K562 (cell line): Measurements from ENCODE around the gene PCNX3. TPM values are rescaled to one million over a fixed set of nuclear protein-coding genes. Genes with fewer than 3 reads are reported as not detected.
A peak's percentile ranks its signal among the peaks of the same experiment; 100 is the strongest.

ENCODE experiments used
- CCNT2 ChIP-seq: IDR thresholded peaks from 2 replicates; pipeline ENCODE4 v1.6.1; 2011; ENCODE audit warnings: borderline replicate concordance, low read depth, mild to moderate bottlenecking, moderate library complexity, mixed read lengths, low read length; ENCODE audit not compliant: insufficient read length; ENCODE audit errors: extremely low read depth
- EGR1 ChIP-seq: fragments of 450-650 bp; conservative IDR thresholded peaks from 2 replicates; pipeline ENCODE4 v1.6.1; 2017; ENCODE audit warnings: mild to moderate bottlenecking
- HMBOX1 ChIP-seq: sonication (generic); IDR thresholded peaks from 2 replicates; pipeline ENCODE4 v1.6.1; 2016
- HOXB6 ChIP-seq: fragments of 250-450 bp; sonication (Bioruptor Pico); IDR thresholded peaks from 2 replicates; pipeline ENCODE4 v1.5.1; 2022; ENCODE audit warnings: mild to moderate bottlenecking, borderline replicate concordance
- MAX ChIP-seq: sonication (generic); formaldehyde crosslinking; IDR thresholded peaks from 2 replicates; pipeline ENCODE4 v1.9.0; 2022; ENCODE audit warnings: mild to moderate bottlenecking, missing genetic modification reagents
- NR0B1 ChIP-seq: fragments of 450-650 bp; IDR thresholded peaks from one replicate; pipeline ENCODE4 v1.6.1; 2018; ENCODE audit warnings: mild to moderate bottlenecking, moderate library complexity; ENCODE audit not compliant: partially characterized antibody
- NR2C2 ChIP-seq, 2 experiments: fragments of 200-800 bp in 1 of 2; sonication (Bioruptor generic) in 1 of 2; sonication (generic) in 1 of 2; formaldehyde crosslinking in 1 of 2; IDR thresholded peaks; 2 replicates each; pipeline versions ENCODE4 v1.6.1 to v1.8.0; 2016 to 2022; ENCODE audit warnings: mild to moderate bottlenecking in 1 of 2, missing compliant biosample characterization in 1 of 2, missing genetic modification characterization in 1 of 2, missing genetic modification reagents in 1 of 2
- NRF1 ChIP-seq, 2 experiments: fragments of 450-650 bp; IDR thresholded peaks in 1 of 2; conservative IDR thresholded peaks in 1 of 2; 2 replicates each; pipeline ENCODE4 v1.6.1; 2014; ENCODE audit warnings: mild to moderate bottlenecking in 2 of 2
- PHF8 ChIP-seq: fragments of 200-600 bp; sonication (generic); IDR thresholded peaks from 2 replicates; pipeline ENCODE4 v1.6.1; 2012; ENCODE audit warnings: mixed run types, mild to moderate bottlenecking, inconsistent platforms, low read length, moderate library complexity, borderline replicate concordance
- RBM14 ChIP-seq: fragments of 200-400 bp; formaldehyde crosslinking; IDR thresholded peaks from 2 replicates; pipeline ENCODE4 v1.6.1; 2018; ENCODE audit warnings: low read depth, mild to moderate bottlenecking, low read length, moderate library complexity, borderline replicate concordance; ENCODE audit not compliant: insufficient read depth
- SIN3A ChIP-seq, 2 experiments: fragments of 150-350 bp in 1 of 2; IDR thresholded peaks; 2 replicates each; pipeline ENCODE4 v1.6.1; 2011 to 2016; ENCODE audit warnings: borderline replicate concordance in 2 of 2, low read depth in 2 of 2, low read length in 2 of 2, mild to moderate bottlenecking in 2 of 2, moderate library complexity in 2 of 2; ENCODE audit not compliant: control insufficient read depth in 1 of 2
- SREBF1 ChIP-seq: fragments of 150-350 bp; IDR thresholded peaks from 2 replicates; pipeline ENCODE4 v1.6.1; 2014; ENCODE audit warnings: antibody characterized with exemption, low read depth, low read length, borderline replicate concordance
- THAP12 ChIP-seq: fragments of 250-450 bp; sonication (Bioruptor Pico); IDR thresholded peaks from 2 replicates; pipeline ENCODE4 v1.9.0; 2021; ENCODE audit warnings: mild to moderate bottlenecking, inconsistent platforms
- ZBTB43 ChIP-seq: sonication (generic); formaldehyde crosslinking; IDR thresholded peaks from 2 replicates; pipeline ENCODE4 v1.8.0; 2023; ENCODE audit warnings: mild to moderate bottlenecking, missing genetic modification reagents
- ZBTB7A ChIP-seq: IDR thresholded peaks from 2 replicates; pipeline ENCODE4 v1.6.1; 2011; ENCODE audit warnings: low read depth, mild to moderate bottlenecking, low read length, moderate library complexity, borderline replicate concordance; ENCODE audit not compliant: control insufficient read depth
- ZBTB8A ChIP-seq: fragments of 450-650 bp; IDR thresholded peaks from 2 replicates; pipeline ENCODE4 v1.6.1; 2018; ENCODE audit warnings: mild to moderate bottlenecking, moderate library complexity; ENCODE audit not compliant: partially characterized antibody
- polyA plus RNA-seq, 8 experiments: library from polyadenylated mRNA; depleted of rRNA in 4 of 8; stranded (reverse) in 5 of 8; unstranded in 3 of 8; fragments of >200 nt; fragmentation: Nextera tagmentation in 2 of 8; fragmentation: Illumina TruSeq in 1 of 8; extraction: Ambion mirVana in 2 of 8; extraction: Trizol in 1 of 8; gene quantifications; 2 replicates each; pipeline versions ENCODE4 v1.2.1 to v1.2.3, GENCODE V29; 2011 to 2014; ENCODE audit warnings: inconsistent platforms in 1 of 8, missing spikeins in 1 of 8
- total RNA-seq, 7 experiments: library from RNA; depleted of rRNA in 6 of 7; stranded (reverse); fragments of >200 nt in 6 of 7; fragmentation: Illumina TruSeq in 2 of 7; extraction: Trizol in 2 of 7; gene quantifications; 2 replicates each; pipeline versions ENCODE4 v1.2.1 to v1.2.3, GENCODE V29; 2011 to 2021; ENCODE audit warnings: low replicate concordance in 1 of 7

PCNX3 gene
- total and polyA plus RNA-seq, 9 of the 15 experiments (the other 6 are each of a cell fraction or from before 2014, with no cell fraction given) = 0.11 to 47.8 (median 12.8) TPM

- TF ChIP-seq NR0B1 = no peak
- peak; percentile 80 for TF ChIP-seq EGR1
- no peak for TF ChIP-seq NR2C2 (CRISPR knock-in tag; IDR thresholded peaks at IDR 0.05)
- TF ChIP-seq NR2C2 (tag; IDR thresholded peaks at IDR 0.05) = peak; percentile 64; the same call in 1 of the 2 replicates
- TF ChIP-seq CCNT2 = no peak
- TF ChIP-seq HMBOX1 = no peak
- no peak for TF ChIP-seq SREBF1
- 0 out of 4 replicates have a peak, but pooled peaks of 1 of the 2 experiments have one; percentile 22 for TF ChIP-seq SIN3A (IDR thresholded peaks at IDR 0.05; ENCODE audit: borderline replicate concordance in 2 of 2, control insufficient read depth in 1 of 2, low read depth in 2 of 2, low read length in 2 of 2)
- no peak for TF ChIP-seq THAP12 (CRISPR knock-in tag)
- TF ChIP-seq MAX (CRISPR knock-in tag) = peak; percentile 28; the same call in 1 of the 2 replicates
- TF ChIP-seq ZBTB43 = no peak
- no peak for TF ChIP-seq ZBTB8A
- TF ChIP-seq HOXB6 = no peak
- 0 out of 4 replicates have a peak, but pooled peaks of 1 of the 2 experiments have one; percentile 23 for TF ChIP-seq NRF1 (conservative IDR thresholded peaks at IDR 0.05 in 1 of 2, IDR thresholded peaks at IDR 0.05 in 1 of 2)
- TF ChIP-seq ZBTB7A = peak; percentile 45
- peak; percentile 5; the same call in 1 of the 2 replicates for TF ChIP-seq PHF8
- no peak for TF ChIP-seq RBM14
Measured at GRCh38 chr11:65576232-65576866, 39.2 kb upstream of the PCNX3 start (continued).
